ENCODE results near the gene ARSI. TPM values are rescaled to one million over a fixed set of nuclear protein-coding genes. Genes with fewer than 3 reads are reported as not detected.

The ARSI gene
- total and polyA plus RNA-seq, 7 experiments from 2014 or later: 1.6 TPM; not detected in 6

GRCh38 chr5:150272531-150272930 is 30.2 kb downstream of the ARSI start:
- Histone ChIP-seq H3K4me3 (ENCODE audit: low read length) (no peak overlapping the region), H3K27me3 (ENCODE audit: control insufficient read depth in 2 of 2, insufficient read depth in 2 of 2, low read length in 2 of 2) (no peaks in the 10 kb centered on the region), H3K4me1 (ENCODE audit: control insufficient read depth in 2 of 2, insufficient read depth in 2 of 2, low read length in 2 of 2) (no peaks in the 10 kb centered on the region), H3K27ac (ENCODE audit: low read depth, low read length) (no peak overlapping the region), H3K9me3 (ENCODE audit: control insufficient read depth in 2 of 3, low read length in 3 of 3) (no peaks in the 10 kb centered on the region), H3K36me3 (ENCODE audit: control insufficient read depth in 2 of 3, insufficient read depth in 3 of 3, low read length in 3 of 3) (no peaks in the 10 kb centered on the region)
- Mint-ChIP-seq H3K27me3 (peaks cover 0 to 14% (median 0%) of the 10 kb centered on the region in 5 donors), H3K4me1 (no peaks in the 10 kb centered on the region), H3K4me3 (no peak overlapping the region), H3K36me3 (no peaks in the 10 kb centered on the region), H3K9me3 (no peaks in the 10 kb centered on the region), H3K27ac (no peak overlapping the region)
- ATAC-seq (no peak), DNase-seq (no peak)
- intact Hi-C loops (cut with micrococcal nuclease): loop anchor here (1.0 to 10.0 kb wide), 3 partner anchors 78 to 164 kb away; no protein-coding TSS in a partner anchor
- CTCF ChIA-PET: no interaction called here
- POLR2A ChIA-PET: no interaction called here

GRCh38 chr5:150271923-150272322 is 30.8 kb downstream of the ARSI start:
- CTCF ChIA-PET: no interaction called here
- Mint-ChIP-seq H3K27ac (no peak overlapping the region), H3K27me3 (peaks cover 0 to 14% (median 0%) of the 10 kb centered on the region in 5 donors), H3K4me3 (no peak overlapping the region), H3K9me3 (no peaks in the 10 kb centered on the region), H3K36me3 (no peaks in the 10 kb centered on the region), H3K4me1 (no peaks in the 10 kb centered on the region)
- POLR2A ChIA-PET: no interaction called here
- no peaks in the 10 kb centered on the region for H3K27me3 ChIP-seq (ENCODE audit: control insufficient read depth in 2 of 2, insufficient read depth in 2 of 2, low read length in 2 of 2)
- ATAC-seq (no peak), DNase-seq (no peak)
- H3K4me3 ChIP-seq (ENCODE audit: low read length): no peak overlapping the region
- H3K36me3 ChIP-seq (ENCODE audit: control insufficient read depth in 2 of 3, insufficient read depth in 3 of 3, low read length in 3 of 3): no peaks in the 10 kb centered on the region
- H3K4me1 ChIP-seq (ENCODE audit: control insufficient read depth in 2 of 2, insufficient read depth in 2 of 2, low read length in 2 of 2): no peaks in the 10 kb centered on the region
- H3K9me3 ChIP-seq (ENCODE audit: control insufficient read depth in 2 of 3, low read length in 3 of 3): no peaks in the 10 kb centered on the region
- no peak overlapping the region for H3K27ac ChIP-seq (ENCODE audit: low read depth, low read length)
- intact Hi-C loops (cut with micrococcal nuclease): loop anchor here (1.0 to 10.0 kb wide), 3 partner anchors 79 to 164 kb away; no protein-coding TSS in a partner anchor

- Mint-ChIP-seq H3K27me3 (peaks cover 0 to 14% (median 0%) of the 10 kb centered on the region in 5 donors), H3K36me3 (no peaks in the 10 kb centered on the region), H3K9me3 (no peaks in the 10 kb centered on the region), H3K4me3 (no peak overlapping the region), H3K4me1 (no peaks in the 10 kb centered on the region), H3K27ac (no peak overlapping the region)
- ATAC-seq: no peak
- Histone ChIP-seq H3K36me3 (ENCODE audit: control insufficient read depth in 2 of 3, insufficient read depth in 3 of 3, low read length in 3 of 3) (no peaks in the 10 kb centered on the region), H3K4me3 (ENCODE audit: low read length) (no peak overlapping the region), H3K27ac (ENCODE audit: low read depth, low read length) (no peak overlapping the region), H3K27me3 (ENCODE audit: control insufficient read depth in 2 of 2, insufficient read depth in 2 of 2, low read length in 2 of 2) (no peaks in the 10 kb centered on the region), H3K9me3 (ENCODE audit: control insufficient read depth in 2 of 3, low read length in 3 of 3) (no peaks in the 10 kb centered on the region), H3K4me1 (ENCODE audit: control insufficient read depth in 2 of 2, insufficient read depth in 2 of 2, low read length in 2 of 2) (no peaks in the 10 kb centered on the region)
- ChIA-PET CTCF (no interaction called here), POLR2A (no interaction called here)
- intact Hi-C loops (cut with micrococcal nuclease): loop anchor here in 1 of 2 donors (10.0 kb wide), 1 partner anchor 164 kb away; no protein-coding TSS in a partner anchor
- no peak for DNase-seq
These were observed 31.4 kb downstream of the ARSI start for GRCh38 chr5:150271296-150271692.

GRCh38 chr5:150270541-150271295 is 32.0 kb downstream of the ARSI start:
- no peak overlapping the region for H3K4me3 Mint-ChIP-seq
- intact Hi-C loops (cut with micrococcal nuclease): loop anchor here in 1 of 2 donors (10.0 kb wide), 1 partner anchor 164 kb away; no protein-coding TSS in a partner anchor

DNA sequence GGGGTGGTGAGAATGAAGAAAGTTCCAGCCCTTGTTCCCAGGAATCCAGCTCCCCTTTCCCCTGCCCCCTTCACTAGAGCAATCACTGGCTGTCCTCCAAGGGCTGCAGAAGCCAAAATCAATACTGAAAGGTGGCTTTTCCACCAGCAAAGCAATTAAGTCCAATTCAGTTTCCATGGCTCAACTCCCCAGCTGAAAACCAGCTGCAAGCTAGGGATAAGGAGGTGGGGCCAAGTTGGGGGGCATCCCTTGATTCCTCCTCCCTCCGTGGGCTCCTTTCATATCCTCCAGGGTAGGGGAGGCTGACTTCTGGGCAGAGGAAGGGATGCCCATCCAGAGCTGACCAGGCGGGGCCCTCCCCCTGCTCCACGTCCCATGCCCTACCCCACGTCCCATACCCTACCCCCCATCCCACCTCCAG is 35.8 kb downstream of the ARSI start:
- H3K36me3 ChIP-seq (ENCODE audit: control insufficient read depth in 2 of 3, insufficient read depth in 3 of 3, low read length in 3 of 3): no peaks in the 10 kb centered on the region
- Mint-ChIP-seq H3K9me3 (no peaks in the 10 kb centered on the region), H3K4me1 (peaks cover 0 to 2% (median 0%) of the 10 kb centered on the region in 7 donors), H3K4me3 (no peak overlapping the region), H3K27ac (no peak overlapping the region), H3K36me3 (no peaks in the 10 kb centered on the region), H3K27me3 (peaks cover 0 to 4% (median 0%) of the 10 kb centered on the region in 5 donors)
- no peaks in the 10 kb centered on the region for H3K4me1 ChIP-seq (ENCODE audit: control insufficient read depth in 2 of 2, insufficient read depth in 2 of 2, low read length in 2 of 2)
- ATAC-seq (no peak), DNase-seq (no peak)
- no peak overlapping the region for H3K4me3 ChIP-seq (ENCODE audit: low read length)
- no peaks in the 10 kb centered on the region for H3K27me3 ChIP-seq (ENCODE audit: control insufficient read depth in 2 of 2, insufficient read depth in 2 of 2, low read length in 2 of 2)
- H3K9me3 ChIP-seq (ENCODE audit: control insufficient read depth in 2 of 3, low read length in 3 of 3): no peaks in the 10 kb centered on the region
- CTCF ChIA-PET: no interaction called here
- POLR2A ChIA-PET: no interaction called here
- intact Hi-C loops (cut with micrococcal nuclease): no loop called here
- no peak overlapping the region for H3K27ac ChIP-seq (ENCODE audit: low read depth, low read length)

More at GRCh38 chr5:150270541-150271295, 32.0 kb downstream of the ARSI start:
- CTCF ChIA-PET: no interaction called here
- Histone ChIP-seq H3K4me1 (ENCODE audit: control insufficient read depth in 2 of 2, insufficient read depth in 2 of 2, low read length in 2 of 2) (no peaks in the 10 kb centered on the region), H3K4me3 (ENCODE audit: low read length) (no peak overlapping the region), H3K36me3 (ENCODE audit: control insufficient read depth in 2 of 3, insufficient read depth in 3 of 3, low read length in 3 of 3) (no peaks in the 10 kb centered on the region), H3K9me3 (ENCODE audit: control insufficient read depth in 2 of 3, low read length in 3 of 3) (no peaks in the 10 kb centered on the region), H3K27ac (ENCODE audit: low read depth, low read length) (no peak overlapping the region), H3K27me3 (ENCODE audit: control insufficient read depth in 2 of 2, insufficient read depth in 2 of 2, low read length in 2 of 2) (no peaks in the 10 kb centered on the region)
- Mint-ChIP-seq H3K27ac (no peak overlapping the region), H3K36me3 (no peaks in the 10 kb centered on the region), H3K9me3 (no peaks in the 10 kb centered on the region), H3K4me1 (no peaks in the 10 kb centered on the region), H3K27me3 (peaks cover 0 to 9% (median 0%) of the 10 kb centered on the region in 5 donors)
- ATAC-seq (no peak), DNase-seq (no peak)
- POLR2A ChIA-PET: no interaction called here

DNA sequence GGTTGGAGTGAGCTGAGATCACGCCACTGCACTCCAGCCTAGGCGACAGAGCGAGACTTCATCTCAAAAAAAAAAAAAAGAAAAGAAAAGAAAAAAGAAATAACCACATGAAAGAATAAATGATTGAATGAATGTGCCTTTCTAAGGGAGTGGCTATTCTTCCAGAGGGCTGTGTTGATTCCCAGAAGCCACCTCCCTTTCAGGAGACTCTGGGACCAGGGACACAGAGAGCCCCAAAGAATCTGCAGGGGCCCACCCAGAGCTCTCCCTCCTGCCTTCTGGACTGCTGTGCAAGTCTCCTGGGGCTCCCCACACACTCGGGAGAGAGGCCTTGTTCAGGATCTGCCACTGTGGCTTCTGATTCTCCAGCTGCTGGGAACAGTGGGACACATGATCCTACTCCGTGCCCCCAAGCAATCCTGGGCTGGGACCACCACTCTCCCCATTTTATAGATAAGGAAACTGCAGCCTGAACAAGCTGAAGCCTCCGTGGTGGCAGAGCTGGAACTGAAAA is 36.8 kb downstream of the ARSI start:
- Histone ChIP-seq H3K27me3 (ENCODE audit: control insufficient read depth in 2 of 2, insufficient read depth in 2 of 2, low read length in 2 of 2) (no peaks in the 10 kb centered on the region), H3K9me3 (ENCODE audit: control insufficient read depth in 2 of 3, low read length in 3 of 3) (no peaks in the 10 kb centered on the region), H3K36me3 (ENCODE audit: control insufficient read depth in 2 of 3, insufficient read depth in 3 of 3, low read length in 3 of 3) (no peaks in the 10 kb centered on the region), H3K4me1 (ENCODE audit: control insufficient read depth in 2 of 2, insufficient read depth in 2 of 2, low read length in 2 of 2) (no peaks in the 10 kb centered on the region), H3K27ac (ENCODE audit: low read depth, low read length) (no peak overlapping the region), H3K4me3 (ENCODE audit: low read length) (no peak overlapping the region)
- Mint-ChIP-seq H3K36me3 (no peaks in the 10 kb centered on the region), H3K4me3 (no peak overlapping the region), H3K9me3 (no peaks in the 10 kb centered on the region), H3K4me1 (peaks cover 0 to 2% (median 0%) of the 10 kb centered on the region in 7 donors), H3K27ac (no peak overlapping the region), H3K27me3 (peaks cover 0 to 4% (median 0%) of the 10 kb centered on the region in 5 donors)
- ChIA-PET CTCF (interaction anchor here (0.7 kb wide), 1 partner anchor 1446 kb away, joined by 3 read pairs; no protein-coding TSS in a partner anchor), POLR2A (no interaction called here)
- DNase-seq (no peak), ATAC-seq (no peak)
- intact Hi-C loops (cut with micrococcal nuclease): no loop called here
